H1 (cell line): ENCODE data around the gene GH1. TPM values are rescaled to one million over a fixed set of nuclear protein-coding genes. Genes with fewer than 3 reads are reported as not detected.

Experiments used
- BCL11A ChIP-seq, 2 experiments: IDR thresholded peaks; one replicate each; pipeline ENCODE4 v1.6.1; 2011; ENCODE audit warnings: low read depth in 2 of 2, low read length in 2 of 2, mild to moderate bottlenecking in 2 of 2
- CHD7 ChIP-seq: fragments of 300-600 bp; sonication (generic); IDR thresholded peaks from 2 replicates; pipeline ENCODE4 v1.7.1; 2012; ENCODE audit warnings: low read length, moderate library complexity, mild to moderate bottlenecking, inconsistent platforms; ENCODE audit not compliant: insufficient replicate concordance
- CREB1 ChIP-seq: IDR thresholded peaks from 2 replicates; pipeline ENCODE4 v1.6.1; 2012; ENCODE audit warnings: inconsistent platforms
- EP300 ChIP-seq, 2 experiments: IDR thresholded peaks; 1 replicate in 1 of 2; 2 replicates in 1 of 2; pipeline ENCODE4 v1.6.1; 2011 to 2012; ENCODE audit warnings: low read depth in 2 of 2, low read length in 2 of 2, mild to moderate bottlenecking in 2 of 2, borderline replicate concordance in 1 of 2, inconsistent platforms in 1 of 2, moderate library complexity in 1 of 2
- EZH2 ChIP-seq: fragments of 200-600 bp; sonication (generic); IDR thresholded peaks from 2 replicates; pipeline ENCODE4 v1.7.1; 2012; ENCODE audit warnings: low read depth, mild to moderate bottlenecking, moderate library complexity, low read length, inconsistent platforms; ENCODE audit not compliant: severe bottlenecking
- GABPA ChIP-seq: IDR thresholded peaks from 2 replicates; pipeline ENCODE4 v1.6.1; 2011; ENCODE audit warnings: mild to moderate bottlenecking, low read length, moderate library complexity, borderline replicate concordance; ENCODE audit not compliant: insufficient read depth
- GTF2F1 ChIP-seq: IDR thresholded peaks from 2 replicates; pipeline ENCODE4 v1.6.1; 2012; ENCODE audit warnings: low read depth, low read length, improper control_type of control experiment, borderline replicate concordance
- KDM1A ChIP-seq: fragments of 200-600, 300-600 bp; sonication (generic); IDR thresholded peaks from 2 replicates; pipeline ENCODE4 v1.7.1; 2016; ENCODE audit warnings: mild to moderate bottlenecking, low read length, borderline replicate concordance
- NANOG ChIP-seq: IDR thresholded peaks from 2 replicates; pipeline ENCODE4 v1.6.1; 2011; ENCODE audit warnings: low read length, low read depth, mild to moderate bottlenecking, inconsistent platforms; ENCODE audit not compliant: insufficient read depth, poor library complexity, severe bottlenecking
- POLR2AphosphoS5 ChIP-seq: IDR thresholded peaks from 2 replicates; pipeline ENCODE4 v1.6.1; 2011; ENCODE audit warnings: low read depth, low read length
- RNF2 ChIP-seq: fragments of 200-900, 300-1000 bp; sonication (generic); IDR thresholded peaks from 2 replicates; pipeline ENCODE4 v1.7.1; 2016; ENCODE audit warnings: borderline replicate concordance, low read depth, mild to moderate bottlenecking, antibody characterized with exemption, low read length; ENCODE audit not compliant: poor library complexity, severe bottlenecking; ENCODE audit errors: missing control alignments
- polyA plus RNA-seq, 7 experiments: library from polyadenylated mRNA; depleted of rRNA in 3 of 7; stranded (reverse) in 5 of 7; unstranded in 2 of 7; fragments of >200 nt in 5 of 7; fragments of 200-250 nt in 2 of 7; gene quantifications; 1 replicate in 5 of 7; 2 replicates in 1 of 7; 4 replicates in 1 of 7; pipeline versions ENCODE4 v1.2.1 to v1.2.3, GENCODE V29; 2011 to 2013; ENCODE audit warnings: missing spikeins in 2 of 7, mixed read lengths in 2 of 7
- total RNA-seq: library from RNA; stranded (reverse); fragmentation: NEBNext Ultra II Directional; extraction: Animal tissue kit (Norgen Biotek cat#: 25700); gene quantifications from 2 replicates; pipeline ENCODE4 v1.2.1, GENCODE V29; 2021

The GH1 gene
- total and polyA plus RNA-seq, 2 of the 8 experiments (the other 6 are each of a cell fraction or from before 2014, with no cell fraction given), result 0.41 TPM; not detected in 1

- no peak for TF ChIP-seq CHD7
- no peak for TF ChIP-seq BCL11A (IDR thresholded peaks at IDR 0.05; ENCODE audit: low read depth in 2 of 2, low read length in 2 of 2)
- no peak for TF ChIP-seq CREB1
- TF ChIP-seq KDM1A, result no peak
- TF ChIP-seq NANOG, result no peak
- TF ChIP-seq GABPA, result no peak
- TF ChIP-seq GTF2F1, result no peak
- no peak for TF ChIP-seq RNF2
- no peak for TF ChIP-seq EZH2
- no peak for TF ChIP-seq EP300 (IDR thresholded peaks at IDR 0.05; ENCODE audit: borderline replicate concordance in 1 of 2, low read depth in 2 of 2, low read length in 2 of 2)
- no peak for TF ChIP-seq POLR2AphosphoS5
Observed at GRCh38 chr17:63926164-63926563, 7.5 kb upstream of the GH1 start (continued).
